Testis (tissue), 2 donors: Measurements from ENCODE around the gene ATF6B.

Experiments used
- CTCF ChIP-seq, 3 experiments: fragments of 450-650 bp in 2 of 3; fragments of 200-600 bp in 1 of 3; sonication (generic) in 1 of 3; IDR thresholded peaks; one replicate each; pipeline ENCODE4 v1.5.1; 2016 to 2019; ENCODE audit warnings: antibody characterized with exemption in 3 of 3, mild to moderate bottlenecking in 2 of 3, moderate library complexity in 1 of 3
- POLR2A ChIP-seq: fragments of 450-650 bp; IDR thresholded peaks from one replicate; pipeline ENCODE4 v1.6.1; 2017; ENCODE audit warnings: antibody characterized with exemption, mild to moderate bottlenecking, moderate library complexity

GRCh38 chr6:32133786-32134185 is 5.7 kb upstream of the ATF6B start:
- TF ChIP-seq POLR2A (no peak), CTCF (IDR thresholded peaks at IDR 0.05) (no peak)
